GM21576 (cell line): ENCODE results near the gene IFTAP.
"Not testable (repeated sequence)": the region's sequence is repeated elsewhere in the genome, so short reads cannot be mapped to it uniquely, and the experiment has no call there.

ENCODE experiments used
- ATAC-seq: cut with Tn5 transposase; IDR thresholded peaks from one replicate; pipeline ENCODE4 v1.9.1; 2021; ENCODE audit warnings: mild to moderate bottlenecking, moderate library complexity; ENCODE audit not compliant: unreplicated experiment

Gene IFTAP

GRCh38 chr11:36635066-36635862 lies 41.0 kb downstream of the IFTAP start:
- no peak for ATAC-seq

GRCh38 chr11:36638556-36638955 lies 44.3 kb downstream of the IFTAP start:
- no peak for ATAC-seq

GRCh38 chr11:36657610-36658267 lies 63.4 kb downstream of the IFTAP start:
- ATAC-seq, result no peak

GRCh38 chr11:36661359-36661758 lies 67.1 kb downstream of the IFTAP start:
- not testable (repeated sequence) for ATAC-seq

- no peak for ATAC-seq
Observed at GRCh38 chr11:36672815-36673450, 78.6 kb downstream of the IFTAP start.

- ATAC-seq, result not testable (repeated sequence)
Observed at GRCh38 chr11:36679547-36679946, 85.2 kb downstream of the IFTAP start.

- ATAC-seq, result no peak
Observed at GRCh38 chr11:36683818-36684217, 89.5 kb downstream of the IFTAP start.

- ATAC-seq, result no peak
Observed at GRCh38 chr11:36684840-36685801, 90.8 kb downstream of the IFTAP start.

GRCh38 chr11:36688132-36688531 lies 93.8 kb downstream of the IFTAP start:
- no peak for ATAC-seq

GRCh38 chr11:36688571-36689291 lies 94.4 kb downstream of the IFTAP start:
- no peak for ATAC-seq

- no peak for ATAC-seq
Observed at GRCh38 chr11:36689442-36689841, 95.1 kb downstream of the IFTAP start.

- no peak for ATAC-seq
Observed at GRCh38 chr11:36692704-36693103, 98.4 kb downstream of the IFTAP start.

GRCh38 chr11:36693139-36693843 lies 99.0 kb downstream of the IFTAP start:
- no peak for ATAC-seq

- no peak for ATAC-seq
Observed at GRCh38 chr11:36695111-36695510, 100.8 kb downstream of the IFTAP start.

GRCh38 chr11:36695571-36695970 lies 101.3 kb downstream of the IFTAP start:
- ATAC-seq, result no peak

- ATAC-seq, result no peak
Observed at GRCh38 chr11:36696550-36696949, 102.2 kb downstream of the IFTAP start.

- ATAC-seq, result no peak
Observed at GRCh38 chr11:36699271-36699670, 105.0 kb downstream of the IFTAP start.

- ATAC-seq, result no peak
Observed at GRCh38 chr11:36700246-36700645, 105.9 kb downstream of the IFTAP start.

- peak; percentile 80 for ATAC-seq
Observed at GRCh38 chr11:36702330-36703054, 108.2 kb downstream of the IFTAP start.
